CD14-positive monocyte (primary cell): Measurements from ENCODE around the gene FBXO11. TPM values are rescaled to one million over a fixed set of nuclear protein-coding genes. Genes with fewer than 3 reads are reported as not detected.
"Not testable (repeated sequence)": the region's sequence is repeated elsewhere in the genome, so short reads cannot be mapped to it uniquely, and the experiment has no call there.

ENCODE experiments used
- DNase-seq, 3 donors: peaks; one replicate each; pipeline ENCODE4 v3.0.0-alpha.2; 2011 to 2022
- H2AFZ ChIP-seq: 2 replicates; pipeline ENCODE4 v1.6.0; 2012; ENCODE audit warnings: mild to moderate bottlenecking, low read depth, low read length, inconsistent platforms; ENCODE audit not compliant: insufficient read depth, poor library complexity, severe bottlenecking
- H3K27ac ChIP-seq, 2 donors: 1 replicate in 1 of 2; 2 replicates in 1 of 2; pipeline ENCODE4 v1.5.1; 2012 to 2013; ENCODE audit warnings: low read length in 2 of 2, control low read depth in 1 of 2, inconsistent platforms in 1 of 2, low read depth in 1 of 2, mild to moderate bottlenecking in 1 of 2
- H3K27me3 ChIP-seq, 2 donors: one replicate each; pipeline versions ENCODE4 v1.6.0 to v1.6.1; 2011 to 2013; ENCODE audit warnings: low read length in 2 of 2; ENCODE audit not compliant: control insufficient read depth in 2 of 2, insufficient read depth in 2 of 2
- H3K36me3 ChIP-seq, 2 donors: replicated peaks in 1 of 2; 1 replicate in 1 of 2; 2 replicates in 1 of 2; pipeline versions ENCODE4 v1.5.1 to v1.6.1; 2012 to 2013; ENCODE audit warnings: low read length in 2 of 2, control low read depth in 1 of 2, inconsistent platforms in 1 of 2, mild to moderate bottlenecking in 1 of 2; ENCODE audit not compliant: insufficient read depth in 2 of 2, control insufficient read depth in 1 of 2
- H3K4me1 ChIP-seq, 2 donors: 1 replicate in 1 of 2; 2 replicates in 1 of 2; pipeline versions ENCODE4 v1.5.1 to v1.6.1; 2012 to 2013; ENCODE audit warnings: low read length in 2 of 2, control low read depth in 1 of 2, inconsistent platforms in 1 of 2, mild to moderate bottlenecking in 1 of 2, moderate library complexity in 1 of 2; ENCODE audit not compliant: insufficient read depth in 2 of 2, control insufficient read depth in 1 of 2
- H3K4me2 ChIP-seq: replicated peaks from 2 replicates; pipeline ENCODE3; 2012; ENCODE audit warnings: low read length, moderate library complexity, mild to moderate bottlenecking; ENCODE audit not compliant: poor library complexity, severe bottlenecking; ENCODE audit errors: extremely low read depth
- H3K4me3 ChIP-seq, 3 experiments: fragments of 200-600 bp in 1 of 3; sonication (generic) in 1 of 3; replicated peaks in 1 of 3; 1 replicate in 2 of 3; 2 replicates in 1 of 3; pipeline ENCODE4 v1.5.1; 2011 to 2013; ENCODE audit warnings: low read length in 3 of 3, mild to moderate bottlenecking in 3 of 3, control low read depth in 2 of 3, low read depth in 2 of 3, inconsistent platforms in 1 of 3, moderate library complexity in 1 of 3
- H3K79me2 ChIP-seq: 2 replicates; pipeline ENCODE4 v1.6.0; 2012; ENCODE audit warnings: mild to moderate bottlenecking, control low read depth, inconsistent platforms, low read length, moderate library complexity; ENCODE audit not compliant: insufficient read depth
- H3K9ac ChIP-seq: 2 replicates; pipeline ENCODE4 v1.6.0; 2017; ENCODE audit warnings: low read length, mild to moderate bottlenecking; ENCODE audit not compliant: insufficient read depth, poor library complexity, severe bottlenecking
- H3K9me3 ChIP-seq, 2 donors: replicated peaks in 1 of 2; 1 replicate in 1 of 2; 2 replicates in 1 of 2; pipeline versions ENCODE4 v1.5.1 to v1.6.1; 2012 to 2013; ENCODE audit warnings: low read length in 2 of 2, control low read depth in 1 of 2; ENCODE audit not compliant: control insufficient read depth in 1 of 2, insufficient read depth in 1 of 2
- H4K20me1 ChIP-seq: 2 replicates; pipeline ENCODE4 v1.6.0; 2012; ENCODE audit warnings: mild to moderate bottlenecking, low read length, control low read depth, moderate library complexity; ENCODE audit not compliant: insufficient read depth
- H3K27ac Mint-ChIP-seq, 7 donors: one replicate each; pipeline ENCODE4 v1.8.0; 2020; ENCODE audit warnings: mild to moderate bottlenecking in 7 of 7, mixed read lengths in 7 of 7, moderate library complexity in 6 of 7, inconsistent platforms in 2 of 7
- H3K27me3 Mint-ChIP-seq, 3 donors: one replicate each; pipeline ENCODE4 v1.8.0; 2021 to 2022; ENCODE audit warnings: low read depth in 3 of 3, mild to moderate bottlenecking in 3 of 3, mixed read lengths in 3 of 3, moderate library complexity in 3 of 3, inconsistent platforms in 1 of 3
- H3K36me3 Mint-ChIP-seq, 2 donors: one replicate each; pipeline ENCODE4 v1.8.0; 2020; ENCODE audit warnings: mixed read lengths in 2 of 2, inconsistent platforms in 1 of 2, mild to moderate bottlenecking in 1 of 2
- H3K4me1 Mint-ChIP-seq: one replicate; pipeline ENCODE4 v1.8.0; 2020; ENCODE audit warnings: mild to moderate bottlenecking, mixed read lengths
- H3K4me3 Mint-ChIP-seq, 2 donors: one replicate each; pipeline ENCODE4 v1.8.0; 2020; ENCODE audit warnings: mild to moderate bottlenecking in 2 of 2, mixed read lengths in 2 of 2, moderate library complexity in 1 of 2
- H3K9me3 Mint-ChIP-seq, 7 donors: one replicate each; pipeline ENCODE4 v1.8.0; 2020 to 2022; ENCODE audit warnings: mixed read lengths in 7 of 7, mild to moderate bottlenecking in 6 of 7, moderate library complexity in 6 of 7, inconsistent platforms in 2 of 7
- WGBS: methylation state at CpG from one replicate; pipeline ENCODE4 v1.1.5; 2013; ENCODE audit warnings: missing lambda C conversion rate; ENCODE audit not compliant: insufficient coverage; 5-methylcytosine and 5-hydroxymethylcytosine counted together
- intact Hi-C, 2 donors: fragments of 100-400 bp; cut with micrococcal nuclease; formaldehyde crosslinking; loops; one replicate each; pipeline versions ENCODE4 v1.15.0 to v1.15.1; 2023
- polyA plus RNA-seq, 3 donors: library from polyadenylated mRNA; depleted of rRNA in 1 of 3; unstranded in 2 of 3; stranded (reverse) in 1 of 3; fragments of 300-500 nt in 2 of 3; fragments of >200 nt in 1 of 3; fragmentation: Illumina TruSeq in 2 of 3; gene quantifications; 1 replicate in 2 of 3; 2 replicates in 1 of 3; pipeline ENCODE4 v1.2.3, GENCODE V29; 2012 to 2021
- TF ChIP-seq, protein P1 (sequence below): fragments of 200-600 bp; IDR thresholded peaks from one replicate; pipeline ENCODE4 v1.8.0; 2022; ENCODE audit warnings: antibody characterized with exemption, mild to moderate bottlenecking

Gene FBXO11
- polyA plus RNA-seq, 3 donors, result 2.2 to 51.3 (median 4.6) TPM

- intact Hi-C loops, result no loop called here
- no peaks in the 10 kb centered on the region for H3K9me3 ChIP-seq
- peaks cover 74% of the 10 kb centered on the region for H3K4me1 Mint-ChIP-seq
- H3K4me3 Mint-ChIP-seq, result peak overlapping the region in 1 of 2 donors; percentile 76
- H3K27me3 Mint-ChIP-seq, result no peaks in the 10 kb centered on the region
- H3K27ac Mint-ChIP-seq, result peak overlapping the region; percentile 69 to 90 (median 85)
- no peaks in the 10 kb centered on the region for H3K27me3 ChIP-seq
- H2AFZ ChIP-seq, result no peak overlapping the region
- peaks cover 4 to 7% of the 10 kb centered on the region in 2 donors for H3K36me3 Mint-ChIP-seq
- TF ChIP-seq, protein P1, sequence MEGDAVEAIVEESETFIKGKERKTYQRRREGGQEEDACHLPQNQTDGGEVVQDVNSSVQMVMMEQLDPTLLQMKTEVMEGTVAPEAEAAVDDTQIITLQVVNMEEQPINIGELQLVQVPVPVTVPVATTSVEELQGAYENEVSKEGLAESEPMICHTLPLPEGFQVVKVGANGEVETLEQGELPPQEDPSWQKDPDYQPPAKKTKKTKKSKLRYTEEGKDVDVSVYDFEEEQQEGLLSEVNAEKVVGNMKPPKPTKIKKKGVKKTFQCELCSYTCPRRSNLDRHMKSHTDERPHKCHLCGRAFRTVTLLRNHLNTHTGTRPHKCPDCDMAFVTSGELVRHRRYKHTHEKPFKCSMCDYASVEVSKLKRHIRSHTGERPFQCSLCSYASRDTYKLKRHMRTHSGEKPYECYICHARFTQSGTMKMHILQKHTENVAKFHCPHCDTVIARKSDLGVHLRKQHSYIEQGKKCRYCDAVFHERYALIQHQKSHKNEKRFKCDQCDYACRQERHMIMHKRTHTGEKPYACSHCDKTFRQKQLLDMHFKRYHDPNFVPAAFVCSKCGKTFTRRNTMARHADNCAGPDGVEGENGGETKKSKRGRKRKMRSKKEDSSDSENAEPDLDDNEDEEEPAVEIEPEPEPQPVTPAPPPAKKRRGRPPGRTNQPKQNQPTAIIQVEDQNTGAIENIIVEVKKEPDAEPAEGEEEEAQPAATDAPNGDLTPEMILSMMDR, result no peak
- peak overlapping the region in 1 of 2 donors; percentile 81 for H3K27ac ChIP-seq
- peak overlapping the region; percentile 64 for H3K4me2 ChIP-seq
- peaks cover 90% of the 10 kb centered on the region for H4K20me1 ChIP-seq
- peaks cover 100% of the 10 kb centered on the region for H3K79me2 ChIP-seq
- DNase-seq, result peak; percentile 6 to 58 (median 36)
- peaks cover 0 to 3% (median 0%) of the 10 kb centered on the region in 7 donors for H3K9me3 Mint-ChIP-seq
- peaks cover 42 to 61% of the 10 kb centered on the region in 2 donors for H3K4me1 ChIP-seq
- H3K9ac ChIP-seq, result no peak overlapping the region
- H3K4me3 ChIP-seq, result peak overlapping the region in 1 of 3 experiments; percentile 52
- no CpG with 5 or more reads among the region's 4 CpGs for WGBS
- H3K36me3 ChIP-seq, result no peaks in the 10 kb centered on the region
These were observed 8.2 kb downstream of the FBXO11 start for GRCh38 chr2:47897883-47898731.

DNA sequence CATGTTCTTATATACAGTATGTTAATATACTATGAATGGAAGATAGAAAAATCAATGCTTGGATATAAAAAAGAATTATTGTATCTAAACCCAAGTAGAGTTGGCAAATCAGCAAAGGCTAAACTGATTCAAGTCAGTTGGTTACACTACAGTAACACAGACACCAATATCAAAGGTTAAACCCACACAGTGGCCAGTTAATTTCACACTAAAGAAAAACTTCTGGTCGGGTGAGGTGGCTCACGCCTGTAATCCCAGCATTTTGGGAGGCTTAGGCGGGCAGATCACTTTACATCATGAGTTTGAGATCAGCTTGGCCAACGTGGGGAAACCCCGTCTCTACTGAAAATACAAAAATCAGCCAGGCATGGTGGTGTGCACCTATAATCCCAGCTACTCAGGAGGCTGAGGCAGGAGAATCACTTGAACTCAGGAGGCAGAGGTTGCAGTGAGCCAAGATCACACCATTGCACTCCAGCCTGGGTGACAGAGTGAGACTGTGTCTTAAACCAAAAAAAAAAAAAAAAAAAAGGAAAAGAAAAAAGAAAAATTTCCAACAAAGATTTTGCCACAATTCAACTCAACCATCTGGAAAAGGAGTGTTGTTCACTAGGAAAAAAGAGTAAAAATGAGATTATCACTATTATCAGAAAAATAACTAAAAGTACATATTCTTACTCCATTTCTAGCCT is 9.0 kb downstream of the FBXO11 start:
- H3K4me3 Mint-ChIP-seq, result peak overlapping the region in 1 of 2 donors; percentile 76
- peak in 1 of 3 donors; percentile 25 for DNase-seq
- H3K27me3 Mint-ChIP-seq, H3K36me3 Mint-ChIP-seq, H3K27me3 ChIP-seq, H3K36me3 ChIP-seq, H2AFZ ChIP-seq, intact Hi-C loops, H3K9ac ChIP-seq, H3K9me3 Mint-ChIP-seq, H3K9me3 ChIP-seq: not testable (repeated sequence)
- peaks cover 67% of the 10 kb centered on the region for H3K4me1 Mint-ChIP-seq
- Histone ChIP-seq H3K4me1 (peaks cover 38 to 53% of the 10 kb centered on the region in 2 donors), H3K27ac (peak overlapping the region; percentile 25 to 81), H3K79me2 (peaks cover 100% of the 10 kb centered on the region), H4K20me1 (peaks cover 90% of the 10 kb centered on the region), H3K4me3 (peak overlapping the region in 1 of 3 experiments; percentile 52), H3K4me2 (peak overlapping the region; percentile 64)
- WGBS, result 93% methylated on average over 5 of the region's 5 CpGs
- H3K27ac Mint-ChIP-seq, result peak overlapping the region; percentile 69 to 90 (median 85)
